ENCODE measurements around the gene TH.

Gene TH

DNA sequence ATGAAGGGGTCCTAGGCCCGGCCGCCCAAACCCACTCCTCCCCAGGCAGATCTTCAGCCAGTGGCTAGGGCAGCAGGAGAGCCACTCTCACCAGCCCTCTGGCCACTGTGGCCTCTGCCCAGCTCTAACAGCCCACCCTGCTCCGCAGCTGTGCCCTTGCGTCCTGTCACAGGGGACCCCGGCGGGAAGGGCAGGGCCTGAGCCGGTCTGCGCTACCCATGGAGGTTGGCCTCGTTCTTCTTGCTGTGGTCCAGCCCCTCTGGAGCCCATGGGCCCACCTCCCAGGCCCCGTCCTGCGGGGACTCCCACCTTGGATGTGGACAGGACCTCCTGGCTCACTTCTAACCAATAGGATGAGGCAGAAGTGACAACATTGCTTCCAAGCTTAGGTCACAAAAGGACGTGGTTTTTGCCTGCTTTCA, 38.3 kb upstream of the TH start:
- TF ChIP-seq, protein P1, sequence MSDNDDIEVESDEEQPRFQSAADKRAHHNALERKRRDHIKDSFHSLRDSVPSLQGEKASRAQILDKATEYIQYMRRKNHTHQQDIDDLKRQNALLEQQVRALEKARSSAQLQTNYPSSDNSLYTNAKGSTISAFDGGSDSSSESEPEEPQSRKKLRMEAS (IDR thresholded peaks at IDR 0.05; ENCODE audit: low read depth, low read length): no peak
- TF ChIP-seq POLR2A (IDR thresholded peaks at IDR 0.05; ENCODE audit: extremely low read depth, insufficient read length) (no peak), MYC (IDR thresholded peaks at IDR 0.05; ENCODE audit: low read depth, low read length) (no peak)
- TF ChIP-seq, protein P2, sequence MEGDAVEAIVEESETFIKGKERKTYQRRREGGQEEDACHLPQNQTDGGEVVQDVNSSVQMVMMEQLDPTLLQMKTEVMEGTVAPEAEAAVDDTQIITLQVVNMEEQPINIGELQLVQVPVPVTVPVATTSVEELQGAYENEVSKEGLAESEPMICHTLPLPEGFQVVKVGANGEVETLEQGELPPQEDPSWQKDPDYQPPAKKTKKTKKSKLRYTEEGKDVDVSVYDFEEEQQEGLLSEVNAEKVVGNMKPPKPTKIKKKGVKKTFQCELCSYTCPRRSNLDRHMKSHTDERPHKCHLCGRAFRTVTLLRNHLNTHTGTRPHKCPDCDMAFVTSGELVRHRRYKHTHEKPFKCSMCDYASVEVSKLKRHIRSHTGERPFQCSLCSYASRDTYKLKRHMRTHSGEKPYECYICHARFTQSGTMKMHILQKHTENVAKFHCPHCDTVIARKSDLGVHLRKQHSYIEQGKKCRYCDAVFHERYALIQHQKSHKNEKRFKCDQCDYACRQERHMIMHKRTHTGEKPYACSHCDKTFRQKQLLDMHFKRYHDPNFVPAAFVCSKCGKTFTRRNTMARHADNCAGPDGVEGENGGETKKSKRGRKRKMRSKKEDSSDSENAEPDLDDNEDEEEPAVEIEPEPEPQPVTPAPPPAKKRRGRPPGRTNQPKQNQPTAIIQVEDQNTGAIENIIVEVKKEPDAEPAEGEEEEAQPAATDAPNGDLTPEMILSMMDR (IDR thresholded peaks at IDR 0.05; ENCODE audit: low read depth, low read length): no peak
- no peak overlapping the region for H3K4me3 ChIP-seq (ENCODE audit: low read depth, low read length)
- DNase-seq (ENCODE audit: low read depth): no peak

DNA sequence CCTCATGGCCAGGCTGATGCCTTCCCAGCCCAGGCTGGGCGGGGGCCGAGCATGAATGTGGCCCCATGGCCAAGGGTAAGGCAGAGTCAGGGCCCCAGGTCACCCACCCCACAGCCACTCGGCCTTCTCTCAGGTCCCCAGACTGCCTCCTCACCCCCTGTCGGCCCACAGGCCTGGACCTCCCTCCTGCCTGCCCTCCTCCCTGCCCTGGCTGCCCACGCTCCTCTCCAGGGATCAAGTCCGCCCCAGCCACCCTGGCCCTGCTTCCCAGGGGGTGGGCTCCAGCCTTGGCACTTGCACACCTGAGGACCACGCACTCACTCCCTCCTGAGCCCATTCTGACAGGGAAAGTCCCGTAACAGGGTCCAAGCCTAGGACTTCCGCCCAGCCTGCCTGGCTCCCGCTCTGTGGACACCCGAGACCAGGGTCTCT, 37.8 kb upstream of the TH start:
- no peak for DNase-seq (ENCODE audit: low read depth)
- H3K4me3 ChIP-seq (ENCODE audit: low read depth, low read length): no peak overlapping the region
- no peak for TF ChIP-seq MYC (IDR thresholded peaks at IDR 0.05; ENCODE audit: low read depth, low read length)
- TF ChIP-seq, protein P1 (IDR thresholded peaks at IDR 0.05; ENCODE audit: low read depth, low read length): no peak
- TF ChIP-seq, protein P2 (IDR thresholded peaks at IDR 0.05; ENCODE audit: low read depth, low read length): no peak
- no peak for TF ChIP-seq POLR2A (IDR thresholded peaks at IDR 0.05; ENCODE audit: extremely low read depth, insufficient read length)

DNA sequence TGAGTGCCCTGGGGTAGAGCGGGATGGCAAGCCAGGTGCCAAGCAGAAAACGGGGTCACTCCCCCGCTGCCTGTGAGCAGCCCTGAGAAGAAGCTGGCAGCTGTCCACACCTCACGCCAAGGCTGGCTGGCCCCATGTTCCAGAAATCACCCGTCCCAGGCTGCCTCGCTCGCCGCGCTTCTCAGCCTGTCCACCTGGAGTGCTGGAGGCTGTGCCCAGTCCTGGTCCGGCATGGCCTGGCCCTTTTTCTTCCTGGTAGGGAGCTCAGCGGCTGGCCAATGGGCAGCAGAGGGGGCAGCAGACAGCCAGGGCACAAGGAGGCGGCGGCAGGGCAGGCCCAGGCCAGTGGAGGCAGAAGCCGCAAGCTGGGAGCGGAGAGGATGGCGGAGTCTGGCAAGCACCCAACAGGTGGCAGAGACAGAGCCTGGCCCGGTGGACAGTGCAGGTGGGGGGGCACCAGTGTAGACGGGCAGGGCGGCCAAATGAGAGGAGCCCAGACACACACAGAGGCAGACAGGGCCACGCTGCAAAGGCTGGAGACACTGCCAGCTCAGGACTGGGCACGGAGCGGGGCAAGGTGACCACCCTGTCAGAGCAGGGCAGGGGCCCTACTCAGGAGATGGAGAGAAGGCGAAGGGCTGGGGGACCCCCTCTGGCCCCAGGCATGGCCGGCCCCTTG, 37.2 kb upstream of the TH start:
- TF ChIP-seq MYC (IDR thresholded peaks at IDR 0.05; ENCODE audit: low read depth, low read length) (no peak), POLR2A (IDR thresholded peaks at IDR 0.05; ENCODE audit: extremely low read depth, insufficient read length) (no peak)
- TF ChIP-seq, protein P1 (IDR thresholded peaks at IDR 0.05; ENCODE audit: low read depth, low read length): no peak
- TF ChIP-seq, protein P2 (IDR thresholded peaks at IDR 0.05; ENCODE audit: low read depth, low read length): no peak
- DNase-seq (ENCODE audit: low read depth): no peak
- no peak overlapping the region for H3K4me3 ChIP-seq (ENCODE audit: low read depth, low read length)

DNA sequence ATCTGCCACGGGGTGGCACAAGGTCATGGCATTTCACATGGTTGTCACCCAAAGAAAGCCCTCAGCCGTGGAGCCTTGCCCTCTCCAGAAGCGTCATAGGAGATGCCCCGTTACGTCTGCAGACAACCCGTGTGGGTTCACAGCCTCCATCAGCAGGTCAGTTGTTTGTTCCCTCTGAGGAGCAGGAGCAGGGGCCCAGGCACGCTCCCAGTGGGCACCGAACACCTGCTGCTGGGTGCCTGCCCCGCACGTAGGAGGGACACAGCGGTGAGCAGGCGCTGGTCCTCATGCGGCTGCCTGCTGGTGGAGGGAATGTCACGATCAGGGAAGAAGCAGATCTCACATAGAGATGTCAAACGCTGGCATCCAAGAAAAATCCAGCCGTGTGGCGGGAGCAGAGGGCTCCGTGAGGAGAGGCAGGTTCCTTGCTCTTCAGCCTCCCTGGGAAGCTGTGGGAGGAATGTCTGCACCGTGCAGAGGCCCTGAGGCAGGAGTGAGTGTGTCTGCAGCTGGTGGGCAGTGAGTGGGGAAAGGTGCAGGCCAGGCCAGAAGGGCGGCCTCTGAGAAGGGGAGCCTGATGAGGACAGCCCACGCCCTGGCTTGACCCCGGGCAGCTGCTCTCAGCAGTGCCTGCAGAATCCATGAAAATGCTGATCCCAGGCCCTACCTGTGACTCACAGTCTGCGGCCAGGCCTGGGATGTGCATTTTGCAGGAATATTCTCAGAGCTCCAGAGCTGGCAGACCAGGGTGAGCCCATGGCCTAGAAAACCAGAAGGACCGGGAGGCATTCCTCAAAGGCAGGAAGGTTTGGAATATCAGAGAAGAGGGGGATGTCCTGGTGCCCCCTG, 36.4 kb upstream of the TH start:
- TF ChIP-seq, protein P1 (IDR thresholded peaks at IDR 0.05; ENCODE audit: low read depth, low read length): no peak
- H3K4me3 ChIP-seq (ENCODE audit: low read depth, low read length): no peak overlapping the region
- no peak for DNase-seq (ENCODE audit: low read depth)

DNA sequence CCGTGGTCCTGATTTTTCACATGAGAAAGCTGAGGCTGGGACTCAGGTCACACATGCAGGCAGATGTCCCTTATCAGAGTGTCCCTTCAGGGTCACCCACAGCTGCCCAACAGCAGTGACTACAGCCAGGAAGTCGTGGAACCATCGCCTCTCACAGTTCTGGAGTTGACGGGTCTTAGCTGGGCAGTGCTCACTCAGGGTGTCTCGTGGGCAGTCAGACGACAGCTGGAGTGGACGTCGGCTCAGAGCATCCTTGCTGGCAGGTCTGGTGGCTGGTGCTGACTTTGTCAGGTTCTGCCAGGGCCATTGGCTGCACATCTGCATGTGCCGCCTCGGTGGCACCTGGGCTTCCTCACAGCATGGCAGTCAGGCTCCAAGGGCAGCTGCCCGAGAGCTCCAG, 35.6 kb upstream of the TH start:
- H3K4me3 ChIP-seq (ENCODE audit: low read depth, low read length): no peak overlapping the region
- TF ChIP-seq POLR2A (IDR thresholded peaks at IDR 0.05; ENCODE audit: extremely low read depth, insufficient read length): no peak
- TF ChIP-seq, protein P2 (IDR thresholded peaks at IDR 0.05; ENCODE audit: low read depth, low read length): no peak
- no peak for DNase-seq (ENCODE audit: low read depth)

DNA sequence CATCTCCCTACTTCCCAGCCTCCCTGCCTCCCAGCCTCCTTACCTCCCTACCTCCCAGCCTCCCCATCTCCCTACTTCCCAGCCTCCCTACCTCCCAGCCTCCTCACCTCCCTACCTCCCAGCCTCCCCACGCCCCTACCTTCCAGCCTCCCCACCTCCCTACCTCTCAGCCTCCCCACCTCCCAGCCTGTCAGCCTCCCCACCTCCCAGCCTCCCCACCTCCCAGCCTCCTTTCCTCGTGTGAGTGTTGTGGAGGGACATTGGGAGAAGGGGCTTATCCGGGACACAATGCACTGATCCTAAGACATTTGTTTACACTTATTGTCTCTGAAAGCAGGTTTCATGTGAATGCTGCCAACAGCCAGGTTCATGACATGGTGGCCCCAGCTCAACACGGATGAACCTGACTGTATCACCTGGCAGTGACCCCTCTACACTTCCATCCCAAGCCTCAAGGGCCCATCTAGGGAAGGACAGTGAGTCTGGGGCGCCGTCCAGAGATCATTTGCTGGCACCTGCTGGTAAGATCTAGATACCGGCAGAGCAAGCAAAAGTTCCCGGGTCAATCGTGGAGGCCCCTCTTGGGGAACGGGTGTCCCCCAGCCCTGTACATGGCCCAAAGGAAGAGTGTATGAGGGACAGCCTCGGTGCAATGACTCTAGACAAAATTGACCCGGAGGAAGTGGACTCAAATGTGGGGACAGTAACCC, 34.5 kb upstream of the TH start:
- no peak overlapping the region for H3K4me3 ChIP-seq (ENCODE audit: low read depth, low read length)
- TF ChIP-seq, protein P1 (IDR thresholded peaks at IDR 0.05; ENCODE audit: low read depth, low read length): no peak
- no peak for TF ChIP-seq MYC (IDR thresholded peaks at IDR 0.05; ENCODE audit: low read depth, low read length)
- TF ChIP-seq, protein P2 (IDR thresholded peaks at IDR 0.05; ENCODE audit: low read depth, low read length): no peak
- no peak for TF ChIP-seq POLR2A (IDR thresholded peaks at IDR 0.05; ENCODE audit: extremely low read depth, insufficient read length)
- DNase-seq (ENCODE audit: low read depth): no peak

Measured in NB4 (cell line).